H1 (cell line): ENCODE data around the gene CRIP1. TPM values are rescaled to one million over a fixed set of nuclear protein-coding genes. Genes with fewer than 3 reads are reported as not detected.

Experiments
- CTCF ChIA-PET: fragments of 300-600 bp; sonication (Branson Sonifier 250); formaldehyde crosslinking; loops from one replicate; lab custom pipeline; 2021; ENCODE audit not compliant: partially characterized antibody; lab: Charles Lee
- POLR2A ChIA-PET: fragments of 300-600 bp; sonication (Branson Sonifier 250); formaldehyde crosslinking; loops from one replicate; lab custom pipeline; 2021; ENCODE audit warnings: inconsistent platforms; ENCODE audit not compliant: partially characterized antibody; lab: Charles Lee
- DNase-seq, 2 experiments: peaks; one replicate each; pipeline versions ENCODE4 v3.0.0 to v3.0.0-alpha.2; 2010 to 2022; ENCODE audit warnings: low spot score in 2 of 2, low read depth in 1 of 2, mixed read lengths in 1 of 2
- FAIRE-seq: peaks from 2 replicates; lab custom pipeline; 2011; peaks lifted over from hg19 to GRCh38; lab: Jason Lieb, UNC
- H2AFZ ChIP-seq: 2 replicates; pipeline ENCODE4 v1.8.1; 2012; ENCODE audit warnings: low read length, inconsistent platforms
- H2AK5ac ChIP-seq: 2 replicates; pipeline ENCODE4 v1.6.1; 2013; ENCODE audit warnings: low read depth, low read length
- H2BK120ac ChIP-seq: replicated peaks from 2 replicates; pipeline ENCODE3; 2013; ENCODE audit warnings: low read depth, low read length, inconsistent platforms
- H2BK12ac ChIP-seq: 2 replicates; pipeline ENCODE4 v1.6.1; 2013; ENCODE audit warnings: low read depth, low read length
- H2BK15ac ChIP-seq: 2 replicates; pipeline ENCODE4 v1.6.1; 2013; ENCODE audit warnings: low read length
- H2BK20ac ChIP-seq: 2 replicates; pipeline ENCODE4 v1.6.1; 2013; ENCODE audit warnings: low read length
- H2BK5ac ChIP-seq: 2 replicates; pipeline ENCODE4 v1.6.1; 2013; ENCODE audit warnings: low read depth, low read length
- H3K14ac ChIP-seq: 2 replicates; pipeline ENCODE4 v1.6.1; 2013; ENCODE audit warnings: inconsistent platforms; ENCODE audit not compliant: insufficient read length
- H3K18ac ChIP-seq: 2 replicates; pipeline ENCODE4 v1.6.1; 2013; ENCODE audit warnings: low read length; ENCODE audit errors: extremely low read depth
- H3K23ac ChIP-seq: 2 replicates; pipeline ENCODE4 v1.6.1; 2013; ENCODE audit warnings: inconsistent platforms; ENCODE audit not compliant: insufficient read length
- H3K23me2 ChIP-seq: 2 replicates; pipeline ENCODE4 v1.6.1; 2013; ENCODE audit warnings: low read depth, low read length
- H3K27ac ChIP-seq: 2 replicates; pipeline ENCODE4 v1.6.1; 2011; ENCODE audit warnings: low read depth, low read length, inconsistent platforms
- H3K27me3 ChIP-seq, 4 experiments: replicated peaks in 1 of 4; 1 replicate in 1 of 4; 2 replicates in 3 of 4; pipeline versions ENCODE4 v1.6.1 to v1.8.1; 2011 to 2013; ENCODE audit warnings: low read length in 3 of 4, mild to moderate bottlenecking in 3 of 4, inconsistent platforms in 2 of 4, mixed read lengths in 2 of 4, moderate library complexity in 1 of 4; ENCODE audit not compliant: control insufficient read depth in 3 of 4, insufficient read depth in 3 of 4; ENCODE audit errors: extremely low read depth in 1 of 4
- H3K36me3 ChIP-seq, 4 experiments: 2 replicates each; pipeline versions ENCODE4 v1.6.1 to v1.8.1; 2011 to 2013; ENCODE audit warnings: mild to moderate bottlenecking in 4 of 4, low read length in 3 of 4, moderate library complexity in 2 of 4, control low read depth in 1 of 4, inconsistent platforms in 1 of 4; ENCODE audit not compliant: insufficient read depth in 4 of 4, control insufficient read depth in 2 of 4
- H3K4ac ChIP-seq: replicated peaks from 2 replicates; pipeline ENCODE3; 2013; ENCODE audit warnings: low read length, low read depth, mixed read lengths, inconsistent platforms; ENCODE audit not compliant: insufficient read length
- H3K4me1 ChIP-seq, 4 experiments: replicated peaks in 1 of 4; 1 replicate in 1 of 4; 2 replicates in 3 of 4; pipeline versions ENCODE4 v1.6.1 to v1.8.1; 2011 to 2013; ENCODE audit warnings: low read length in 3 of 4, inconsistent platforms in 2 of 4, mixed read lengths in 1 of 4; ENCODE audit not compliant: insufficient read depth in 4 of 4, control insufficient read depth in 3 of 4
- H3K4me2 ChIP-seq, 2 experiments: 2 replicates each; pipeline versions ENCODE4 v1.6.1 to v1.8.1; 2011 to 2013; ENCODE audit warnings: low read depth in 2 of 2, low read length in 2 of 2, control low read depth in 1 of 2, inconsistent platforms in 1 of 2, mild to moderate bottlenecking in 1 of 2; ENCODE audit not compliant: insufficient read depth in 1 of 2
- H3K4me3 ChIP-seq, 4 experiments: fragments of 200-600, 300-600 bp in 1 of 4; sonication (generic), shearing (Covaris generic), sonication (Bioruptor Twin) in 1 of 4; 2 replicates each; pipeline versions ENCODE4 v1.5.1 to v1.8.1; 2011 to 2016; ENCODE audit warnings: low read length in 4 of 4, low read depth in 3 of 4, control low read depth in 2 of 4, inconsistent platforms in 2 of 4, mild to moderate bottlenecking in 2 of 4, mixed read lengths in 1 of 4, moderate library complexity in 1 of 4; ENCODE audit not compliant: insufficient read depth in 2 of 4; ENCODE audit errors: extremely low read depth in 1 of 4
- H3K56ac ChIP-seq: replicated peaks from 2 replicates; pipeline ENCODE3; 2013; ENCODE audit warnings: low read depth, mild to moderate bottlenecking, mixed read lengths, low read length, inconsistent platforms; ENCODE audit not compliant: insufficient read length
- H3K79me1 ChIP-seq: 2 replicates; pipeline ENCODE4 v1.6.1; 2013; ENCODE audit warnings: low read depth, low read length, control low read depth
- H3K79me2 ChIP-seq, 2 experiments: 2 replicates each; pipeline versions ENCODE4 v1.6.1 to v1.8.1; 2012 to 2013; ENCODE audit warnings: low read length in 2 of 2, mild to moderate bottlenecking in 2 of 2, inconsistent platforms in 1 of 2; ENCODE audit not compliant: insufficient read depth in 2 of 2, control insufficient read depth in 1 of 2
- H3K9ac ChIP-seq, 4 experiments: replicated peaks in 1 of 4; 1 replicate in 1 of 4; 2 replicates in 3 of 4; pipeline versions ENCODE4 v1.6.1 to v1.8.1; 2011 to 2013; ENCODE audit warnings: low read depth in 3 of 4, low read length in 3 of 4, control low read depth in 2 of 4, mild to moderate bottlenecking in 2 of 4, moderate library complexity in 2 of 4, inconsistent platforms in 1 of 4; ENCODE audit errors: extremely low read depth in 1 of 4
- H3K9me3 ChIP-seq, 2 experiments: 2 replicates each; pipeline versions ENCODE4 v1.6.1 to v1.8.1; 2012 to 2013; ENCODE audit warnings: mild to moderate bottlenecking in 2 of 2, moderate library complexity in 2 of 2, control low read depth in 1 of 2, inconsistent platforms in 1 of 2, low read depth in 1 of 2, low read length in 1 of 2, mixed read lengths in 1 of 2; ENCODE audit not compliant: insufficient read depth in 2 of 2
- H4K20me1 ChIP-seq, 2 experiments: replicated peaks in 1 of 2; 2 replicates each; pipeline versions ENCODE3 to v1.8.1; 2011 to 2013; ENCODE audit warnings: inconsistent platforms in 2 of 2, low read length in 2 of 2, mild to moderate bottlenecking in 1 of 2; ENCODE audit not compliant: insufficient read depth in 2 of 2, control insufficient read depth in 1 of 2
- H4K5ac ChIP-seq: 2 replicates; pipeline ENCODE4 v1.6.1; 2013; ENCODE audit warnings: low read length, low read depth, mixed read lengths, inconsistent platforms; ENCODE audit not compliant: insufficient read length
- H4K8ac ChIP-seq: 2 replicates; pipeline ENCODE4 v1.8.0; 2013; ENCODE audit warnings: mild to moderate bottlenecking, moderate library complexity, low read length, inconsistent platforms; ENCODE audit not compliant: insufficient read depth; ENCODE audit errors: extremely low read depth
- H4K91ac ChIP-seq: replicated peaks from 2 replicates; pipeline ENCODE3; 2013; ENCODE audit warnings: low read length, mixed read lengths, inconsistent platforms; ENCODE audit not compliant: insufficient read length
- BRCA1 ChIP-seq: IDR thresholded peaks from 2 replicates; pipeline ENCODE4 v1.6.1; 2012; ENCODE audit warnings: low read depth, low read length, improper control_type of control experiment
- CREB1 ChIP-seq: IDR thresholded peaks from 2 replicates; pipeline ENCODE4 v1.6.1; 2012; ENCODE audit warnings: inconsistent platforms
- HDAC2 ChIP-seq, 2 experiments: fragments of 300-600 bp in 1 of 2; sonication (generic) in 1 of 2; IDR thresholded peaks; 2 replicates each; pipeline ENCODE4 v1.6.1; 2011 to 2012; ENCODE audit warnings: low read depth in 2 of 2, low read length in 2 of 2, mild to moderate bottlenecking in 2 of 2, moderate library complexity in 2 of 2, borderline replicate concordance in 1 of 2, inconsistent platforms in 1 of 2
- POLR2A ChIP-seq, 2 experiments: IDR thresholded peaks; 1 replicate in 1 of 2; 2 replicates in 1 of 2; pipeline ENCODE4 v1.6.1; 2011; ENCODE audit warnings: low read depth in 2 of 2, low read length in 2 of 2, mild to moderate bottlenecking in 2 of 2; ENCODE audit errors: control extremely low read depth in 1 of 2
- SAP30 ChIP-seq: fragments of 300-600 bp; sonication (generic); IDR thresholded peaks from 2 replicates; pipeline ENCODE4 v1.7.1; 2012; ENCODE audit warnings: low read length, moderate library complexity, mild to moderate bottlenecking, inconsistent platforms; ENCODE audit not compliant: insufficient read depth, insufficient replicate concordance
- SIRT6 ChIP-seq: IDR thresholded peaks from one replicate; pipeline ENCODE4 v1.7.1; 2012; ENCODE audit warnings: low read length, inconsistent platforms
- SP1 ChIP-seq: IDR thresholded peaks from 2 replicates; pipeline ENCODE4 v1.6.1; 2011; ENCODE audit warnings: low read depth, low read length
- SRF ChIP-seq: IDR thresholded peaks from 2 replicates; pipeline ENCODE4 v1.6.1; 2011; ENCODE audit warnings: mild to moderate bottlenecking, low read depth, low read length, moderate library complexity
- TAF7 ChIP-seq: optimal IDR thresholded peaks from 2 replicates; pipeline ENCODE3; 2011; ENCODE audit warnings: low read depth, mild to moderate bottlenecking, inconsistent platforms, low read length, moderate library complexity, borderline replicate concordance
- TEAD4 ChIP-seq: IDR thresholded peaks from 2 replicates; pipeline ENCODE4 v1.6.1; 2012; ENCODE audit warnings: low read depth, low read length, inconsistent platforms, mixed read lengths
- WGBS, 2 experiments: shearing (Covaris generic) in 1 of 2; methylation state at CpG; one replicate each; pipeline versions ENCODE4 v1.1.6 to v1.1.7; 2013 to 2015; ENCODE audit warnings: low lambda C conversion rate in 2 of 2, mixed read lengths in 2 of 2, inconsistent platforms in 1 of 2, low coverage in 1 of 2, missing lambda C conversion rate in 1 of 2; ENCODE audit not compliant: insufficient replicate concordance in 2 of 2, insufficient coverage in 1 of 2, insufficient read length in 1 of 2; ENCODE audit errors: extremely low coverage in 1 of 2, missing lambda C conversion rate in 1 of 2; 5-methylcytosine and 5-hydroxymethylcytosine counted together
- polyA plus RNA-seq, 7 experiments: library from polyadenylated mRNA; depleted of rRNA in 3 of 7; stranded (reverse) in 5 of 7; unstranded in 2 of 7; fragments of >200 nt in 5 of 7; fragments of 200-250 nt in 2 of 7; gene quantifications; 1 replicate in 5 of 7; 2 replicates in 1 of 7; 4 replicates in 1 of 7; pipeline versions ENCODE4 v1.2.1 to v1.2.3, GENCODE V29; 2011 to 2013; ENCODE audit warnings: missing spikeins in 2 of 7, mixed read lengths in 2 of 7
- total RNA-seq: library from RNA; stranded (reverse); fragmentation: NEBNext Ultra II Directional; extraction: Animal tissue kit (Norgen Biotek cat#: 25700); gene quantifications from 2 replicates; pipeline ENCODE4 v1.2.1, GENCODE V29; 2021
- TF ChIP-seq, protein P1 (sequence below): IDR thresholded peaks from 2 replicates; pipeline ENCODE4 v1.6.1; 2012; ENCODE audit warnings: inconsistent platforms

CRIP1 gene
- total and polyA plus RNA-seq, 2 of the 8 experiments (the other 6 are each of a cell fraction or from before 2014, with no cell fraction given): 1.2 to 2.2 TPM

DNA sequence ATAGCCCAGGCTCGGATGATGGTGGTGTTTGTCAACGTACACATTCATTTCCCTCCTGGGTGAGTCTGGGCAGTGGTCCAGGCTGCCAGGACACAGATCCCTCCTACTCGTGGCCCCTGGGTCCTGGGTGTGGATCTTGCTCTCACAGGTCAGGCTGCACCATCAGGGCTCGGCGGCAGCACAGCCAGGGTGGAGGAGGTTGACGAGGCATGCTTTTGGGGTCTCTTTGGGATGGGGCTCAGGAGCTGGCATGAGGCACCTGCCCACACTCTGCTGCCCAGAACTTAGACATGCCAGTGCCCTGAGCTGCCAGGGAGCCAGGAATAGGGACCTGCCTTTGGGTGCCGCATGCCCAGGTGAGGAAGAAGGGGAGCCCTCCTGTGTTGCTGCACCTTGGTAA lies 49.4 kb downstream of the CRIP1 start:
- no peak overlapping the region for H3K27ac ChIP-seq
- H3K4ac ChIP-seq: no peak overlapping the region
- no peak overlapping the region for H4K8ac ChIP-seq
- no peak for TF ChIP-seq SRF
- no peak for TF ChIP-seq SP1
- no peak for TF ChIP-seq TAF7
- no peak for TF ChIP-seq POLR2A (IDR thresholded peaks at IDR 0.05; ENCODE audit: control extremely low read depth in 1 of 2, low read depth in 2 of 2, low read length in 2 of 2)
- TF ChIP-seq SIRT6: no peak
- TF ChIP-seq HDAC2 (IDR thresholded peaks at IDR 0.05; ENCODE audit: borderline replicate concordance in 1 of 2, low read depth in 2 of 2, low read length in 2 of 2): no peak
- no peak for TF ChIP-seq SAP30
- no peak for TF ChIP-seq CREB1
- TF ChIP-seq, protein P1, sequence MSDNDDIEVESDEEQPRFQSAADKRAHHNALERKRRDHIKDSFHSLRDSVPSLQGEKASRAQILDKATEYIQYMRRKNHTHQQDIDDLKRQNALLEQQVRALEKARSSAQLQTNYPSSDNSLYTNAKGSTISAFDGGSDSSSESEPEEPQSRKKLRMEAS: no peak
- TF ChIP-seq TEAD4: no peak
- TF ChIP-seq BRCA1: no peak
- no peak overlapping the region for H2BK20ac ChIP-seq
- no peak overlapping the region for H4K91ac ChIP-seq
- H3K9me3 ChIP-seq: peaks cover 13 to 89% of the 10 kb centered on the region in 2 experiments; a peak in 3 of 4 replicates
- no peak overlapping the region for H3K23ac ChIP-seq
- H3K9ac ChIP-seq: no peak overlapping the region
- H4K5ac ChIP-seq: no peak overlapping the region
- H3K4me2 ChIP-seq: no peak overlapping the region
- no peak overlapping the region for H3K4me3 ChIP-seq
- no peak overlapping the region for H3K14ac ChIP-seq
- no peak overlapping the region for H2AFZ ChIP-seq
- no peak overlapping the region for H2BK5ac ChIP-seq
- H3K23me2 ChIP-seq: no peaks in the 10 kb centered on the region
- H3K36me3 ChIP-seq: no peaks in the 10 kb centered on the region
- no peaks in the 10 kb centered on the region; a peak in 1 of 7 replicates for H3K27me3 ChIP-seq
- no peak overlapping the region for H2BK12ac ChIP-seq
- H3K56ac ChIP-seq: no peak overlapping the region
- FAIRE-seq (no peak), DNase-seq (no peak)
- 84% methylated on average over 7 of the region's 7 CpGs; no CpG with 5 or more reads in 1 of the 2 experiments for WGBS, 2 experiments
- H3K4me1 ChIP-seq: no peaks in the 10 kb centered on the region
- no peaks in the 10 kb centered on the region for H3K79me2 ChIP-seq
- H2BK15ac ChIP-seq: no peak overlapping the region
- POLR2A ChIA-PET: no interaction called here
- no peaks in the 10 kb centered on the region for H3K79me1 ChIP-seq
- no peaks in the 10 kb centered on the region for H4K20me1 ChIP-seq
- no peak overlapping the region for H2AK5ac ChIP-seq
- CTCF ChIA-PET: interaction anchor here (0.5 to 0.9 kb wide), 3 partner anchors 108 to 1751 kb away, joined by 3 to 4 read pairs (median 3); no protein-coding TSS in a partner anchor
- H2BK120ac ChIP-seq: no peak overlapping the region
- no peak overlapping the region for H3K18ac ChIP-seq
